Naive B cell (primary cell): ENCODE measurements around the gene GRIN1. TPM values are rescaled to one million over a fixed set of nuclear protein-coding genes. Genes with fewer than 3 reads are reported as not detected.

Experiments
- ATAC-seq, 2 donors: fragments of 150-1000 bp; cut with Tn5 transposase; 2 replicates each; pipeline ENCODE4 v1.10.0; 2021; ENCODE audit warnings: low read depth in 2 of 2, mild to moderate bottlenecking in 2 of 2, moderate library complexity in 2 of 2
- DNase-seq: peaks from one replicate; pipeline ENCODE4 v3.0.0; 2022
- H3K27ac Mint-ChIP-seq, 6 donors: one replicate each; pipeline ENCODE4 v1.8.0; 2020 to 2022; ENCODE audit warnings: mild to moderate bottlenecking in 6 of 6, mixed read lengths in 6 of 6, moderate library complexity in 5 of 6, inconsistent platforms in 2 of 6
- H3K27me3 Mint-ChIP-seq, 3 donors: one replicate each; pipeline ENCODE4 v1.8.0; 2021 to 2022; ENCODE audit warnings: mixed read lengths in 3 of 3, mild to moderate bottlenecking in 1 of 3
- H3K36me3 Mint-ChIP-seq, 2 donors: one replicate each; pipeline ENCODE4 v1.8.0; 2020 to 2022; ENCODE audit warnings: mixed read lengths in 2 of 2, inconsistent platforms in 1 of 2, mild to moderate bottlenecking in 1 of 2
- H3K4me1 Mint-ChIP-seq, 3 donors: one replicate each; pipeline ENCODE4 v1.8.0; 2020 to 2022; ENCODE audit warnings: mixed read lengths in 3 of 3, inconsistent platforms in 1 of 3, mild to moderate bottlenecking in 1 of 3, moderate library complexity in 1 of 3
- H3K4me3 Mint-ChIP-seq, 8 donors: one replicate each; pipeline ENCODE4 v1.8.0; 2020 to 2022; ENCODE audit warnings: mild to moderate bottlenecking in 8 of 8, mixed read lengths in 8 of 8, moderate library complexity in 8 of 8, inconsistent platforms in 2 of 8
- H3K9me3 Mint-ChIP-seq, 7 donors: one replicate each; pipeline ENCODE4 v1.8.0; 2020 to 2022; ENCODE audit warnings: mixed read lengths in 7 of 7, mild to moderate bottlenecking in 5 of 7, inconsistent platforms in 2 of 7, moderate library complexity in 1 of 7
- polyA plus RNA-seq, 6 donors: library from polyadenylated mRNA; unstranded; fragments of 300-500 nt; fragmentation: Illumina TruSeq; gene quantifications; one replicate each; pipeline ENCODE4 v1.2.3, GENCODE V29; 2021; ENCODE audit warnings: low read depth in 6 of 6

The GRIN1 gene
- polyA plus RNA-seq, 6 donors from 2014 or later = not detected

DNA sequence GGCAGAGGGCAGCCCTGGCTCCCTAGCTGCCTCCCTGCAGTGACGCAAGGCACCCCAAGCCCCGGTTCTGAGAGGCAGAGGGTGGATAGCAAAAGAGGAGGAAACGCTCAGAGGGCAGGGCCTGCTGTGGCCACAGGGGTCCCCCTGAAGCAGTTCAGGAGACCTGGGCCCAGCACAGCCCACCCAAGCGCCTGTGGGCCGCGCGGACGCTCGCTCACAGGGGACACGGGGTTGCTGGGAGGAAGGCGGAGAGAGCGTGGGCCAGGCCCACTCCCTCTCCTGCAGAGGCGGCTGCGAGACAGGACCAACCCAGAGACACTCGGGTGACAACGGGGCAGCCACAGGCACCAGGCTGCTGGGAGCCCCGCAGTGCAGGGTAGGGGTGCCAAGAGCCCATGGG, 40.8 kb downstream of the GRIN1 start:
- Mint-ChIP-seq H3K27me3 (no peaks in the 10 kb centered on the region), H3K36me3 (peaks cover 0 to 13% of the 10 kb centered on the region in 2 donors), H3K9me3 (no peaks in the 10 kb centered on the region), H3K27ac (no peak overlapping the region), H3K4me3 (no peak overlapping the region), H3K4me1 (peaks cover 0 to 15% (median 9%) of the 10 kb centered on the region in 3 donors)
- DNase-seq (no peak), ATAC-seq (no peak)

- ATAC-seq = no peak
- Mint-ChIP-seq H3K27me3 (no peaks in the 10 kb centered on the region), H3K36me3 (peaks cover 0 to 13% of the 10 kb centered on the region in 2 donors), H3K4me1 (peaks cover 3 to 15% (median 9%) of the 10 kb centered on the region in 3 donors), H3K9me3 (no peaks in the 10 kb centered on the region), H3K27ac (no peak overlapping the region), H3K4me3 (no peak overlapping the region)
- DNase-seq = no peak
Measured at GRCh38 chr9:137180491-137180890, 41.5 kb downstream of the GRIN1 start.

DNA sequence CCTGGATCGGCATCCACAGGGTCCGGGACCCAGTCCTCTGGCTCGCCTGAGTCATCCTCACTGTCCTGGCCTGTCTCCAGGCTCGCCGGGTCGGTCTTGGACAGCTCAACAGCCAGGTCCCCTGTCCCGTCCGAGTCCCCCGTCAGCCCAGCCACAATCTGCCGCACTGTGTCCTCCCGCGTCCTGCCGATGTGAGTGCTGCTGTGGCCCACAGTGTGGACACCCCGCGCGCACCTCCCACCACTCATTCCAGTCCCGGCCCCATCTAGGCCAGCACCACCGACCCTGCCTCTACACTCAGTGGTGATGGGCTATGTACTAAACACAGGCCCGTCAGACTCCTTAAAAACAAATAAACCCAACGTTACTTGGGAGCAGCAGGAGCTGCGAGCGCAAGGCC, 42.7 kb downstream of the GRIN1 start:
- H3K4me1 Mint-ChIP-seq = peaks cover 10 to 15% (median 13%) of the 10 kb centered on the region in 3 donors
- H3K4me3 Mint-ChIP-seq = peak overlapping the region in 1 of 8 donors; percentile 33
- ATAC-seq (no peak), DNase-seq (no peak)
- no peak overlapping the region for H3K27ac Mint-ChIP-seq
- H3K27me3 Mint-ChIP-seq = no peaks in the 10 kb centered on the region
- no peaks in the 10 kb centered on the region for H3K9me3 Mint-ChIP-seq
- peaks cover 0 to 13% of the 10 kb centered on the region in 2 donors for H3K36me3 Mint-ChIP-seq

DNA sequence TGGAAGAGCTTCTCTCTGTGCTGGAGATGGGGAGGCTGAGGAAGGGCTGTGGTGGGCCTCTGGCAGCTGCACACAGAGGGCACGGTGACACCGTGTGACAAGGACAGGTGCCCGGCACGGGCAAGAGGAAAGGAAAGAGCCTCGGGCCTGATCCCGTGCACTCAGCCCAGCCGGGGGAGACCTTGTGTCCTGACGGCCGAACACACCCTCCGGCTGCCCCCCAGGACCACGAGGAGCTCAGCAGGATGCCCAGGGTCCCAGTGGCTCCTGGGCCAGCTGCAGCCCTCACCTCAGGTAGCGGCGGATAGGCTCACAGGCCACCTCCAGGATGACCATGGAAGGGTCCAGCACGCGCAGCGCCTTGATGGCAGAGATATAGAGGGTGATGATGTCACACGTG, 43.9 kb downstream of the GRIN1 start:
- ATAC-seq (no peak), DNase-seq (no peak)
- H3K27ac Mint-ChIP-seq = no peak overlapping the region
- peaks cover 20 to 26% (median 25%) of the 10 kb centered on the region in 3 donors for H3K4me1 Mint-ChIP-seq
- peaks cover 0 to 13% of the 10 kb centered on the region in 2 donors for H3K36me3 Mint-ChIP-seq
- no peaks in the 10 kb centered on the region for H3K27me3 Mint-ChIP-seq
- H3K9me3 Mint-ChIP-seq = no peaks in the 10 kb centered on the region
- H3K4me3 Mint-ChIP-seq = peak overlapping the region in 1 of 8 donors; percentile 38

DNA sequence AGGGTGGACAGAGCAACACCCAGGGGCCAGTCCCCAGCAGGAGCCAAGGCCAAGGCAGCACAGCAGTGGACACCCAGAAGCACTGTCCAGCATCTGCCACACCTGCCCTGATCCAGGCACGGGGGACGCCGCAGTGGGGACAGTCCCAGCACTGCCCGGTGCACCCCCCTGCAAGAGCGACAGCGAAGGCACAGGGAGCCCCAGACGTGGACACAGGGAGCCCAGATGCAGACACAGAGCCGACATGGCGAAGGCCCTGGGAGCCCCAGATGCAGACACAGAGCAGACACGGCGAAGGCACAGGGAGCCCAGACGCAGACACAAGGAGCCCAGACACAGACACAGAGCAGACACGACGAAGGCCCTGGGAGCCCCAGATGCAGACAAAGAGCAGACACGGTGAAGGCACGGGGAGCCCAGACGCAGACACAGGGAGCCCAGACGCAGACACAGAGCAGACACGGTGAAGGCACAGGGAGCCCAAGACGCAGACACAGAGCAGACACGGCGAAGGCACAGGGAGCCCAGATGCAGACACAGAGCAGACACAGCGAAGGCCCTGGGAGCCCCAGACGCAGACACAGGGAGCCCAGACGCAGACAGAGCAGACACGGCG, 45.1 kb downstream of the GRIN1 start:
- Mint-ChIP-seq H3K4me3 (peak overlapping the region in 5 of 8 donors; percentile 15 to 70 (median 38)), H3K9me3 (no peaks in the 10 kb centered on the region), H3K27ac (peak overlapping the region in 2 of 6 donors; percentile 16 to 22), H3K27me3 (no peaks in the 10 kb centered on the region), H3K36me3 (peaks cover 0 to 13% of the 10 kb centered on the region in 2 donors), H3K4me1 (peaks cover 27 to 30% (median 29%) of the 10 kb centered on the region in 3 donors)
- DNase-seq (no peak), ATAC-seq (no peak)

DNA sequence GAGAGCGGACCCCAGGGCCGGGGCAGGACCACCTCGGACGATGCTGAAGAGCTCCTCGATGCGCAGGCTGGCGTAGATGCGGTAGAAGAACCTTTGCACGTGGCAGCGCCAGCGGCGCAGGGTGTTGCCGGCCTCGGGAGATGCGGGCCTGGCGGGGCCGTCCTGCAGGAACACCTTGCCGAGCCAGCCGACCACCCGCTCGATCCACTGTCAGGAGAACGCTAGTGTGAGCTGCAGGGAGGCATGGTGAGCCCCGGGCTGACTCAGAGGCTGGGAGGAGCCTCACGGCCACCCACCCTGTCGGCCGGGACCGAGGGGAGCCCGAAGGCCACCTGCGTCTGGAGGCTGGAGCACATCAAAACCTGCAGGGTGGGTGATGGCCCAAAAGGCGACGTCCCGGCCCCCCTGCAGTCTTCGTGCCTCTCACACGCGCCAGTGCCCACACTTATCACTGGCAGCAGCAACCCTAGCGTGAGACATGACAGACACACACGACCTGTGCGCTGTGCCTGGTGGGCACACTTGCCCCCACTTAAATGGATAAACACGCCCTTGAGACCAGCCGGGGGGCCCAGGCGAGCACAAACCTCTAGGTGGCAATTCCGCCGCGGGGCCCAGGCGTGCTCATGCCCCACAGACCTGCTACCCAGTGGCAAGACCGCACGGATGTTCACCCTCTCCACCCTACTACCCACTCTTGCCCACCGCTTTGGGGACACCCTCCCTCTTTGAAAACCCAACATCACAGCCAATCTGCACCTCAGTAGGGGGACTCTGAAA, 46.1 kb downstream of the GRIN1 start:
- Mint-ChIP-seq H3K27ac (peak overlapping the region in 1 of 6 donors; percentile 26), H3K4me3 (peak overlapping the region in 2 of 8 donors; percentile 33 to 60), H3K4me1 (peaks cover 28 to 38% (median 36%) of the 10 kb centered on the region in 3 donors), H3K27me3 (no peaks in the 10 kb centered on the region), H3K9me3 (no peaks in the 10 kb centered on the region), H3K36me3 (peaks cover 0 to 13% of the 10 kb centered on the region in 2 donors)
- DNase-seq (no peak), ATAC-seq (no peak)

DNA sequence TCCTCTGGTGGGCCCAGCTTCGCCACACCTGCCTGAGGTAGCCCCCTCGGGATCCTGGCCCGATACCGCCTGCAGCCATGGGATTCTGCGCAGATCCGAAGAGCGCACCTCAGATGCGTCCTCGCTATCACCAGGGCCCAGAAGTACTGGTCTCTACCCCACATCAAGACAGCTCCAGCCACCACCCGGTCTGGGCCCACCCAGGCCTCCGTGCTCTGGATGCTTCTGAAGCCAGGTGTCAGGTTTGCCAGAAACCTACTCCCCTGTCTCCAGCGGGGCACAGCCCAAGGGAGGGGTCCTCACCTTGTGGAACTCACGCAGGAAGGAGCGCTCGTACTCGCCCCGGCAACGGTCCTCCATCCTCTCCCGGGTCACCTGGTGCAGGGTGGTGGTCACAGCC, 47.0 kb downstream of the GRIN1 start:
- Mint-ChIP-seq H3K4me3 (peak overlapping the region in 5 of 8 donors; percentile 25 to 95 (median 47)), H3K27me3 (no peaks in the 10 kb centered on the region), H3K27ac (no peak overlapping the region), H3K36me3 (peaks cover 0 to 13% of the 10 kb centered on the region in 2 donors), H3K9me3 (no peaks in the 10 kb centered on the region), H3K4me1 (peaks cover 28 to 43% (median 38%) of the 10 kb centered on the region in 3 donors)
- no peak for ATAC-seq
- DNase-seq = no peak

DNA sequence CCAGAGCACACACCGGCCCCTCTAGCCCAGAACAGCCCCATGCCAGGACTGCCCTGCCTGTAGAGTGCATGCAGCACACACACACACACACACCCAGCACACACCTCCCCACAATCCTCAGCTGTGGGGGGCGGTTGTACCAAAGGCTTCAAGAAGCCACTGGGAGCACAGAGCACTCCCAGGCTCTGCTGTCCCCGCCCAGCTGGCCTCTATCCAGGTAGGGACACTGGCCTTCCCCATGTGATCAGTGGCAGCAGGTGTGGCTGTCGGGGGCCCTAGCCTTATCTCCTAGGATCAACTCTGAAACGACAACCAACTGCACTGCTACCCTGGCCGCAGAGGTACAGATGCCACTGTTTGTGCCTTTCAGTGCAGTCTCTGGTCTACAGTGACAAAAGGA, 47.4 kb downstream of the GRIN1 start:
- H3K27me3 Mint-ChIP-seq = no peaks in the 10 kb centered on the region
- H3K4me1 Mint-ChIP-seq = peaks cover 28 to 47% (median 40%) of the 10 kb centered on the region in 3 donors
- DNase-seq = no peak
- peaks cover 0 to 13% of the 10 kb centered on the region in 2 donors for H3K36me3 Mint-ChIP-seq
- H3K4me3 Mint-ChIP-seq = peak overlapping the region; percentile 19 to 96 (median 92)
- H3K27ac Mint-ChIP-seq = peak overlapping the region in 1 of 6 donors; percentile 60
- no peak for ATAC-seq
- no peaks in the 10 kb centered on the region for H3K9me3 Mint-ChIP-seq

- Mint-ChIP-seq H3K27me3 (no peaks in the 10 kb centered on the region), H3K27ac (peak overlapping the region; percentile 94 to 99 (median 96)), H3K4me3 (peak overlapping the region; percentile 92 to 96 (median 94)), H3K9me3 (no peaks in the 10 kb centered on the region), H3K36me3 (peaks cover 0 to 13% of the 10 kb centered on the region in 2 donors), H3K4me1 (peaks cover 28 to 47% (median 40%) of the 10 kb centered on the region in 3 donors)
- DNase-seq (no peak), ATAC-seq (no peak)
Measured at GRCh38 chr9:137187386-137187785, 48.4 kb downstream of the GRIN1 start.

DNA sequence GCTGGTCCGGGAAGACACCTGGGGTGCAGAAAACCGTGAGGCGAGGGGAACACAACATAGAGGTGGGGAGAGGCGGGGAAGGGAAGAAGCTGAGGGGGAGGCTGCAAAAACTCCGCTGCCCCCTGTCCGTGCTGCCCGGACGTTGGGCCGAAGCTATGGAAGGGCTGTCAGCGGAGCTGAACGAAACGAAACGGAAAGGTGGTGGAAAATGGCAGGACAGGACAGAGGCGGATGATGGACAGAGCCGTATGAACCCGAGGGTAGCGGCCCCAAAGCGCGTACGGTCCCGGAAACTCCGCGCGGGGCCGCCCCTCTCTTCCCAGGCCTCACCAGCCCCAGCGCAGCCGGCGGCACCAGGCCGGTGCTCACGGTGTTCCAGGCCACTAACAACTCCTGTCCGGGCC, 49.1 kb downstream of the GRIN1 start:
- DNase-seq (no peak), ATAC-seq (peak; percentile 7 to 10)
- Mint-ChIP-seq H3K27ac (peak overlapping the region; percentile 94 to 99 (median 96)), H3K36me3 (peaks cover 0 to 13% of the 10 kb centered on the region in 2 donors), H3K4me3 (peak overlapping the region; percentile 92 to 96 (median 94)), H3K4me1 (peaks cover 28 to 47% (median 40%) of the 10 kb centered on the region in 3 donors), H3K27me3 (no peaks in the 10 kb centered on the region), H3K9me3 (no peaks in the 10 kb centered on the region)

GRCh38 chr9:137188490-137189296, 49.7 kb downstream of the GRIN1 start, which contains the start of the genes ANAPC2 and SSNA1:
Gene ANAPC2, minus strand, starts transcription at chr9:137188560. Its CDS starts 28 bp downstream, at chr9:137188532.
Gene SSNA1, plus strand, starts transcription at chr9:137188676. Its CDS starts 51 bp downstream, at chr9:137188727.
- H3K4me1 Mint-ChIP-seq = peaks cover 28 to 47% (median 40%) of the 10 kb centered on the region in 3 donors
- H3K36me3 Mint-ChIP-seq = peaks cover 0 to 8% of the 10 kb centered on the region in 2 donors
- H3K27me3 Mint-ChIP-seq = no peaks in the 10 kb centered on the region
- ATAC-seq = peak; percentile 80 to 81
- H3K9me3 Mint-ChIP-seq = no peaks in the 10 kb centered on the region
- DNase-seq = peak; percentile 93
- peak within 1 kb of the TSS; percentile 94 to 99 (median 97) for H3K27ac Mint-ChIP-seq
- peak within 1 kb of the TSS; percentile 92 to 96 (median 94) for H3K4me3 Mint-ChIP-seq

- no peaks in the 10 kb centered on the region for H3K36me3 Mint-ChIP-seq
- ATAC-seq (no peak), DNase-seq (no peak)
- H3K9me3 Mint-ChIP-seq = no peaks in the 10 kb centered on the region
- H3K27ac Mint-ChIP-seq = peak overlapping the region; percentile 88 to 99 (median 94)
- H3K4me3 Mint-ChIP-seq = peak overlapping the region; percentile 90 to 96 (median 92)
- no peaks in the 10 kb centered on the region for H3K27me3 Mint-ChIP-seq
- peaks cover 23 to 40% (median 39%) of the 10 kb centered on the region in 3 donors for H3K4me1 Mint-ChIP-seq
Measured at GRCh38 chr9:137189297-137190295, 50.6 kb downstream of the GRIN1 start.
